Osteoblast (primary cell): ENCODE data around the gene RNF41. TPM values are rescaled to one million over a fixed set of nuclear protein-coding genes. Genes with fewer than 3 reads are reported as not detected.
A peak's percentile ranks its signal among the peaks of the same experiment; 100 is the strongest.
"Not testable (repeated sequence)": the region's sequence is repeated elsewhere in the genome, so short reads cannot be mapped to it uniquely, and the experiment has no call there.

ENCODE experiments used
- DNase-seq: peaks from one replicate; pipeline ENCODE4 v3.0.0; 2011; ENCODE audit warnings: low spot score, mixed read lengths; ENCODE audit not compliant: insufficient read length; ENCODE audit errors: missing footprints
- H2AFZ ChIP-seq: 2 replicates; pipeline ENCODE4 v1.6.0; 2011; ENCODE audit warnings: mild to moderate bottlenecking, low read length
- H3K27ac ChIP-seq: 2 replicates; pipeline ENCODE4 v1.5.1; 2011; ENCODE audit warnings: mild to moderate bottlenecking, low read depth, low read length, moderate library complexity
- H3K27me3 ChIP-seq: 2 replicates; pipeline ENCODE4 v1.6.0; 2012; ENCODE audit warnings: mild to moderate bottlenecking, control low read depth, inconsistent platforms, low read length, moderate library complexity; ENCODE audit not compliant: insufficient read depth
- H3K36me3 ChIP-seq: 2 replicates; pipeline ENCODE4 v1.5.1; 2011; ENCODE audit warnings: mild to moderate bottlenecking, low read length, control low read depth, moderate library complexity; ENCODE audit not compliant: insufficient read depth
- H3K4me1 ChIP-seq: 2 replicates; pipeline ENCODE4 v1.5.1; 2011; ENCODE audit warnings: mild to moderate bottlenecking, low read length, control low read depth, moderate library complexity; ENCODE audit not compliant: insufficient read depth
- H3K4me2 ChIP-seq: 2 replicates; pipeline ENCODE4 v1.6.0; 2011; ENCODE audit warnings: mild to moderate bottlenecking, low read length; ENCODE audit not compliant: insufficient read depth
- H3K4me3 ChIP-seq: fragments of 200-600 bp; sonication (generic); 3 replicates; pipeline ENCODE4 v1.5.1; 2012; ENCODE audit warnings: mild to moderate bottlenecking, low read length, inconsistent platforms; ENCODE audit not compliant: insufficient read depth
- H3K79me2 ChIP-seq: 2 replicates; pipeline ENCODE4 v1.6.0; 2012; ENCODE audit warnings: mild to moderate bottlenecking, low read length, control low read depth, inconsistent platforms; ENCODE audit not compliant: insufficient read depth
- H3K9me3 ChIP-seq: 2 replicates; pipeline ENCODE4 v1.5.1; 2011; ENCODE audit warnings: low read depth, low read length, control low read depth
- H4K20me1 ChIP-seq: 2 replicates; pipeline ENCODE4 v1.6.0; 2012; ENCODE audit warnings: mild to moderate bottlenecking, low read length, control low read depth; ENCODE audit not compliant: insufficient read depth
- CTCF ChIP-seq: IDR thresholded peaks from 2 replicates; pipeline ENCODE4 v1.5.1; 2011; ENCODE audit warnings: mild to moderate bottlenecking, low read depth, low read length, moderate library complexity; ENCODE audit errors: extremely low read depth
- total RNA-seq: library from RNA; depleted of rRNA; stranded (reverse); fragments of >200 nt; gene quantifications from 2 replicates; pipeline ENCODE4 v1.2.3, GENCODE V29; 2012

Gene RNF41
- total RNA-seq, 1 donor, result 159 TPM

DNA sequence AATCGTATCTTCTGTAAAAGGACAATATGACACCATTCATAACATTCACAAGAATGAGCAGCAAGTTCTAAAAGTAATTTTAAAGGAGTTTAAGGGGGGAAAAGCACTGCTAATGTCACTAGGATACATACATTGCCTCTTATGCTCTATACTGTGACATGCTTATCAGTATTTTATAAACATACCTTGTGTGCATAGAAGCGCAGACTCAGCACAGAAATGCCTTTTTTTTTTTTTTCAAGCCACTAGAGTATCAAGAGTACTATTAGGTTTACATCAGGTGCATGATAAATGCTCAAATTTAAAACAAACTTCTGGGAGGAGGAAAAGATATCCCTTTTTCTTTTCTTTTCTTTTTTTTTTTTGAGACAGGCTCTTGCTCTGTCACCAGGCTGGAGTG is 18.9 kb downstream of the RNF41 start:
- Histone ChIP-seq H3K4me2 (no peak overlapping the region), H3K79me2 (no peaks in the 10 kb centered on the region), H3K9me3 (no peaks in the 10 kb centered on the region), H3K4me1 (peaks cover 11% of the 10 kb centered on the region), H3K27ac (no peak overlapping the region), H4K20me1 (peaks cover 13% of the 10 kb centered on the region), H3K4me3 (no peak overlapping the region), H3K36me3 (peaks cover 35% of the 10 kb centered on the region), H2AFZ (no peak overlapping the region), H3K27me3 (no peaks in the 10 kb centered on the region)
- TF ChIP-seq CTCF, result no peak
- DNase-seq, result peak; percentile 4

- H3K36me3 ChIP-seq, result peaks cover 30% of the 10 kb centered on the region
- no peaks in the 10 kb centered on the region for H3K9me3 ChIP-seq
- H3K4me3 ChIP-seq, result no peak overlapping the region
- TF ChIP-seq CTCF, result no peak
- H3K27ac ChIP-seq, result no peak overlapping the region
- H2AFZ ChIP-seq, result no peak overlapping the region
- H3K4me2 ChIP-seq, result no peak overlapping the region
- H3K4me1 ChIP-seq, result peaks cover 12% of the 10 kb centered on the region
- no peaks in the 10 kb centered on the region for H3K27me3 ChIP-seq
- peaks cover 12% of the 10 kb centered on the region for H4K20me1 ChIP-seq
- no peaks in the 10 kb centered on the region for H3K79me2 ChIP-seq
- no peak for DNase-seq
Measured at GRCh38 chr12:56202366-56202765, 19.4 kb downstream of the RNF41 start.

GRCh38 chr12:56198836-56199235 is 22.9 kb downstream of the RNF41 start:
- Histone ChIP-seq H3K4me3 (no peak overlapping the region), H2AFZ (no peak overlapping the region), H3K27ac (no peak overlapping the region), H3K9me3 (no peaks in the 10 kb centered on the region), H3K79me2 (no peaks in the 10 kb centered on the region), H3K4me1 (peaks cover 9% of the 10 kb centered on the region), H3K4me2 (no peak overlapping the region), H3K27me3 (no peaks in the 10 kb centered on the region), H4K20me1 (no peaks in the 10 kb centered on the region), H3K36me3 (no peaks in the 10 kb centered on the region)
- DNase-seq, result no peak
- TF ChIP-seq CTCF, result no peak

- Histone ChIP-seq H3K4me2 (no peak overlapping the region), H3K27me3 (no peaks in the 10 kb centered on the region), H2AFZ (no peak overlapping the region), H3K9me3 (no peaks in the 10 kb centered on the region), H4K20me1 (no peaks in the 10 kb centered on the region), H3K27ac (no peak overlapping the region), H3K4me3 (no peak overlapping the region), H3K36me3 (no peaks in the 10 kb centered on the region), H3K4me1 (peaks cover 9% of the 10 kb centered on the region), H3K79me2 (no peaks in the 10 kb centered on the region)
- no peak for TF ChIP-seq CTCF
- DNase-seq, result peak; percentile 17
Measured at GRCh38 chr12:56197921-56198635, 23.6 kb downstream of the RNF41 start.

GRCh38 chr12:56196818-56197550 is 24.7 kb downstream of the RNF41 start:
- H3K4me3 ChIP-seq, H2AFZ ChIP-seq, H3K4me1 ChIP-seq, H3K9me3 ChIP-seq, H3K4me2 ChIP-seq, H3K79me2 ChIP-seq, H3K36me3 ChIP-seq, H4K20me1 ChIP-seq, H3K27me3 ChIP-seq: not testable (repeated sequence)
- DNase-seq, result peak; percentile 94
- H3K27ac ChIP-seq, result peak overlapping the region; percentile 73
